Vagina (tissue), 2 donors: Measurements from ENCODE around the gene FAF1.

ENCODE experiments used
- POLR2AphosphoS5 ChIP-seq, 2 donors: sonication (generic); formaldehyde crosslinking; IDR thresholded peaks; one replicate each; pipeline ENCODE4 v1.9.0; 2017; ENCODE audit warnings: antibody characterized with exemption in 2 of 2, mild to moderate bottlenecking in 2 of 2, low read depth in 1 of 2; ENCODE audit not compliant: insufficient read depth in 1 of 2
- TF ChIP-seq, protein P1 (sequence below), 3 experiments: fragments of 450-650 bp in 2 of 3; fragments of 200-600 bp in 1 of 3; sonication (generic) in 1 of 3; IDR thresholded peaks; one replicate each; pipeline ENCODE4 v1.5.1; 2017 to 2019; ENCODE audit warnings: antibody characterized with exemption in 3 of 3, mild to moderate bottlenecking in 2 of 3, moderate library complexity in 2 of 3

DNA sequence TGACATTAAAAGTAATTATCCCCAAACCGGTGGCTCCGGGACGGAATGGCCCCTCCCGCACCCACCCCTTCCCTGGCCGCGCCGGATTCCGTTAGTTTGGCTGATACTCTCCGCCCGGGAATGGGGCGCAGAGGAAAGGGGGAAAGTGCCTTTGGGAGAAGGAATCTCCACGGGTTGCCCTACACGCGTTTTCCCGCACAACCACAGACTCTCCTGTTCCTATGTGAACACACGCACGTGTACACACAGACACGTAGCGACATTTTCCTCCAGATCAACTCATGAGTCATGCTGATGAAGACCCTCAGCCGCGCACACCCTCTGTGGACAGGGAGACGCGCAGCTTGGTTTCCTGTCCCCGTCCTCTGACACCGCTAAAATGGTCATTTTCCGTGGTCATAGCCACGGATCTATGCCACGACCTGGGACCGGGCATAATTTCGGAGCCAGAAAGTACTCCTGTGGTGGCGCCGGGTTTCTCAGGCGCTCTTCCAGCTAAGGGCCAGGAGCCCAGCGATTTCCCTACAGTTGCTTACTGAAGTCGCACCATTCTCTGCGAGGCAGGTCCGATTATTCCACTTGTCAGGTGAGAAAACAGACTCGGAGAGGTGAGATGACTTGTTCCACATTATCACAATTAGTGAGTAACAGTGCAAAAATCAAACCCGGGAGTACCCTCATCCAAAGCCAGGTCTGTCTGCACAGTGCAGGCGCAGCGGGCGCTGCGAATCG lies 532.8 kb downstream of the FAF1 start:
- TF ChIP-seq, protein P1, sequence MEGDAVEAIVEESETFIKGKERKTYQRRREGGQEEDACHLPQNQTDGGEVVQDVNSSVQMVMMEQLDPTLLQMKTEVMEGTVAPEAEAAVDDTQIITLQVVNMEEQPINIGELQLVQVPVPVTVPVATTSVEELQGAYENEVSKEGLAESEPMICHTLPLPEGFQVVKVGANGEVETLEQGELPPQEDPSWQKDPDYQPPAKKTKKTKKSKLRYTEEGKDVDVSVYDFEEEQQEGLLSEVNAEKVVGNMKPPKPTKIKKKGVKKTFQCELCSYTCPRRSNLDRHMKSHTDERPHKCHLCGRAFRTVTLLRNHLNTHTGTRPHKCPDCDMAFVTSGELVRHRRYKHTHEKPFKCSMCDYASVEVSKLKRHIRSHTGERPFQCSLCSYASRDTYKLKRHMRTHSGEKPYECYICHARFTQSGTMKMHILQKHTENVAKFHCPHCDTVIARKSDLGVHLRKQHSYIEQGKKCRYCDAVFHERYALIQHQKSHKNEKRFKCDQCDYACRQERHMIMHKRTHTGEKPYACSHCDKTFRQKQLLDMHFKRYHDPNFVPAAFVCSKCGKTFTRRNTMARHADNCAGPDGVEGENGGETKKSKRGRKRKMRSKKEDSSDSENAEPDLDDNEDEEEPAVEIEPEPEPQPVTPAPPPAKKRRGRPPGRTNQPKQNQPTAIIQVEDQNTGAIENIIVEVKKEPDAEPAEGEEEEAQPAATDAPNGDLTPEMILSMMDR (IDR thresholded peaks at IDR 0.05), result no peak
- TF ChIP-seq POLR2AphosphoS5 (IDR thresholded peaks at IDR 0.05; ENCODE audit: insufficient read depth in 1 of 2, low read depth in 1 of 2), result no peak
